Adipocyte (in vitro differentiated cells): Measurements from ENCODE around the gene MAN1C1.

Experiments
- DNase-seq: peaks from one replicate; pipeline ENCODE4 v3.0.0-alpha.2; 2015; ENCODE audit warnings: low read depth
- H3K27me3 ChIP-seq: replicated peaks from 2 replicates; pipeline ENCODE4 v1.7.0; 2013; ENCODE audit warnings: mild to moderate bottlenecking, low read length, moderate library complexity; ENCODE audit not compliant: control insufficient read depth, insufficient read depth
- H3K36me3 ChIP-seq: 2 replicates; pipeline ENCODE4 v1.7.0; 2013; ENCODE audit warnings: low read length, mild to moderate bottlenecking, moderate library complexity; ENCODE audit not compliant: control insufficient read depth, insufficient read depth, severe bottlenecking
- H3K4me1 ChIP-seq: 2 replicates; pipeline ENCODE4 v1.7.0; 2013; ENCODE audit warnings: mild to moderate bottlenecking, low read length, moderate library complexity; ENCODE audit not compliant: control insufficient read depth, insufficient read depth
- H3K4me3 ChIP-seq: 2 replicates; pipeline ENCODE4 v1.7.0; 2013; ENCODE audit warnings: mild to moderate bottlenecking, low read length, moderate library complexity
- H3K9ac ChIP-seq: 2 replicates; pipeline ENCODE4 v1.7.0; 2013; ENCODE audit warnings: mild to moderate bottlenecking, low read length, moderate library complexity
- H3K9me3 ChIP-seq: 2 replicates; pipeline ENCODE4 v1.7.0; 2013; ENCODE audit warnings: mild to moderate bottlenecking, low read length, moderate library complexity; ENCODE audit not compliant: control insufficient read depth

Gene MAN1C1

DNA sequence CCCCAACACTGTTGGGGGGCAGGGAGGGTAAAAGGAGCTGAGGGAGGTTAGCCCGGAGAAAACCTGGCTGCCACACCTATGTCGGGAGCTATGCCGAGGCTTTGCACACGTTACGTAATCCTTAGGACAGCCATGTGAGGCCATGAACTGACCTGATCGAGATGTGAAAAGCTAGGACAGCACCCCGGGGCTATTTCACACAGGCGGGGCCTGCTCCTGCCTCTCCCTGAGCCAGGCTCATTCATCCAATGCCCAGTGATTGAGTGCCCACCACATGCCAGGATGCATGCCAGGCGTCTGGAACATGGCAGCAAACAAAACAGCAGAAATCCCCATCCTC, 43.0 kb upstream of the MAN1C1 start:
- no peaks in the 10 kb centered on the region for H3K9me3 ChIP-seq
- peaks cover 10% of the 10 kb centered on the region for H3K4me1 ChIP-seq
- H3K36me3 ChIP-seq, result no peaks in the 10 kb centered on the region
- DNase-seq, result no peak
- peaks cover 7% of the 10 kb centered on the region for H3K27me3 ChIP-seq
- no peak overlapping the region for H3K4me3 ChIP-seq
- no peak overlapping the region for H3K9ac ChIP-seq

DNA sequence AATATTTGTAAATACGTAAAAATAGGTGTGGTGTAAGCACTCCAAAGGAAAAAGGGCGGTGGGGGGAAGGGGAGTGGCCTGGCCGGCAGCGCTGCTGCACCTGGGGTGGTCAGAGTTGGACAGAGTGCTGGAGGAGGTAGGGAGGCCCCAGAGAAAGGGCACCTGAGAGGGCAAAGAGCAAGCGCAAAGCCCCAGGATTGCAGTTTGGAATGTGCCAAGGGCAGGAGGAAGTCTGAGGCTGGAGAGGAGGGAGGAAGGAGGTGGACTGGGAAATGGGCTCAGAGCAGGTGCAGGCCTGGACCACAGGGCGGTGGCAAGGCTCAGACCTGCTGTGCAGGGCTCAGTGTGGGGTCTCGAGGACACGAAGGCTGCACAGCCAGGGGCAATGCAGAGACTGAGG, 42.6 kb upstream of the MAN1C1 start:
- DNase-seq, result no peak
- Histone ChIP-seq H3K9me3 (no peaks in the 10 kb centered on the region), H3K4me3 (no peak overlapping the region), H3K27me3 (peaks cover 7% of the 10 kb centered on the region), H3K36me3 (no peaks in the 10 kb centered on the region), H3K4me1 (peaks cover 6% of the 10 kb centered on the region), H3K9ac (no peak overlapping the region)

GRCh38 chr1:25575191-25575590, 41.4 kb upstream of the MAN1C1 start:
- Histone ChIP-seq H3K27me3 (peaks cover 7% of the 10 kb centered on the region), H3K9me3 (no peaks in the 10 kb centered on the region), H3K9ac (no peak overlapping the region)

DNA sequence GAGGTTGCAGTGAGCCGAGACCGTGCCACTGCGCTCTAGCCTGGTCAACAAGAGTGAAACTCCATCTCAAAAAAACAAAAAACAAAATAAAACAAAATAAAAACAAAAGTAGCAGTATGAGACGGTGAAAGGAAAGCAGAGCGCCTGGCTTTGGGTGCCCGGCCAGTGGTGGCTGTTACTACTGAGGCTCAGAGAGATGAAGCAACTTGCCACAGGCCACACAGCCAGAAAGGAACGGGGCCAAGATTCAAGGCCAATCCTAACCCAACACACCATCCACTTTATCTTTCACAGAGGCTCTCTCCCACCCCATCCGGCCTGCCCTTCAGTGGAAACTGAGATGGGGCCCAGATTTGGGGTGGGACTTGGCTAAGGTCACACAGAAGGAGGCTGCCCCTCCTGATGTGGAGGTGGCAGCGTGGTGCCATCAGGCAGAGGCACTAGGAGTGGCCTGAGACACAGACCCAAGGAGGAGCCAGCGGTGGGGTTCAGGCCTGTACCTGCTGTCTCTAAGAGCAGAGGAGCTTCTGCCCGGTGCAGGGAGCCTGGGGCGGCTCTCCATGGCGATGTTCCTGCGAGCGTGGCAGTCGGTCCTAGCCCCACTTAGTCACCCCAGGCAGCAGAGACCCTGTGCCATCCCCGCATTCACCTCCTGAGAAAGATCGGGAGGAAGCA, 40.0 kb upstream of the MAN1C1 start:
- Histone ChIP-seq H3K4me1 (no peaks in the 10 kb centered on the region), H3K9me3 (no peaks in the 10 kb centered on the region), H3K9ac (no peak overlapping the region), H3K27me3 (peaks cover 7% of the 10 kb centered on the region), H3K36me3 (no peaks in the 10 kb centered on the region), H3K4me3 (no peak overlapping the region)
- DNase-seq, result no peak

More at GRCh38 chr1:25575191-25575590, 41.4 kb upstream of the MAN1C1 start:
- no peaks in the 10 kb centered on the region for H3K4me1 ChIP-seq
- DNase-seq, result no peak
- H3K36me3 ChIP-seq, result no peaks in the 10 kb centered on the region
- H3K4me3 ChIP-seq, result no peak overlapping the region

DNA sequence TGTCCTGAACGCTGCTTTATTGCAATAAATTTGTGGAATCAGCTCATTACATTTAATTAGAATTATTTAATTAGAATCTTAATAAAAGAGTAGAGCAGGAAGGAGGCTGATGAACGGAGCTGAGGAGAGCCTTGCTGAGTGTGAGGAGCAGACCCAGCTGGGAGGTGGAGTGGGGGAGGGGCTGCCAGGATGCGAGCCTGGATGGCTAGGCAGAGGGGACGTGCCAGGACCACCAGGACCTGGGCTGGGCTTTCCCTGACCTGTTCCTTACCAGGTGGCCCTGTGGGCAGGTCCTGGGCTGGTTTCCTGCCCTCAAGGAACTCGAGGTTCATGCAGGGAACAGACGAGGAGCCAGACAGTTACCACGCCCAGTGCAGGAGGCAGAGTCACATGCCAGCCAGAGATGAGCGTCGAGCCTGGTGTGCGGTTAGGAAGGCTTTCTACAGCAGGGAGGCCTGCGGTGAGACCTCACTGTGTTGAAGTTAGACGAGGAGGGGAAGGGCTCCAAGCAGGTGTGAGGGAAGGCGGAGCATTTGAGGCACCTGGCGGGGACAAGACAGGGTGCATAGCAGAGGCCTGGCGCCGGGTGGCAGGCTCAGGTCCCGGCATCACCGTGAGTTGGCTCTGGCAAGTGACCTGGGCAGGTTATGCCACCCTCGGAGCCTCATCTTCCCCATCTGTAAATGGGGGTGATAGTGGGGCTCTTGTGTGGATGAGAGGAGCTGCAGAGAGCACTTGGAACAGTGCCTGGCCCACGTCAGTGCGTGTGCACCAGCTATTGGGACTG, 39.3 kb upstream of the MAN1C1 start:
- H3K4me3 ChIP-seq, result no peak overlapping the region
- H3K27me3 ChIP-seq, result peaks cover 7% of the 10 kb centered on the region
- no peaks in the 10 kb centered on the region for H3K36me3 ChIP-seq
- no peak for DNase-seq
- H3K9me3 ChIP-seq, result no peaks in the 10 kb centered on the region
- no peaks in the 10 kb centered on the region for H3K4me1 ChIP-seq
- no peak overlapping the region for H3K9ac ChIP-seq

DNA sequence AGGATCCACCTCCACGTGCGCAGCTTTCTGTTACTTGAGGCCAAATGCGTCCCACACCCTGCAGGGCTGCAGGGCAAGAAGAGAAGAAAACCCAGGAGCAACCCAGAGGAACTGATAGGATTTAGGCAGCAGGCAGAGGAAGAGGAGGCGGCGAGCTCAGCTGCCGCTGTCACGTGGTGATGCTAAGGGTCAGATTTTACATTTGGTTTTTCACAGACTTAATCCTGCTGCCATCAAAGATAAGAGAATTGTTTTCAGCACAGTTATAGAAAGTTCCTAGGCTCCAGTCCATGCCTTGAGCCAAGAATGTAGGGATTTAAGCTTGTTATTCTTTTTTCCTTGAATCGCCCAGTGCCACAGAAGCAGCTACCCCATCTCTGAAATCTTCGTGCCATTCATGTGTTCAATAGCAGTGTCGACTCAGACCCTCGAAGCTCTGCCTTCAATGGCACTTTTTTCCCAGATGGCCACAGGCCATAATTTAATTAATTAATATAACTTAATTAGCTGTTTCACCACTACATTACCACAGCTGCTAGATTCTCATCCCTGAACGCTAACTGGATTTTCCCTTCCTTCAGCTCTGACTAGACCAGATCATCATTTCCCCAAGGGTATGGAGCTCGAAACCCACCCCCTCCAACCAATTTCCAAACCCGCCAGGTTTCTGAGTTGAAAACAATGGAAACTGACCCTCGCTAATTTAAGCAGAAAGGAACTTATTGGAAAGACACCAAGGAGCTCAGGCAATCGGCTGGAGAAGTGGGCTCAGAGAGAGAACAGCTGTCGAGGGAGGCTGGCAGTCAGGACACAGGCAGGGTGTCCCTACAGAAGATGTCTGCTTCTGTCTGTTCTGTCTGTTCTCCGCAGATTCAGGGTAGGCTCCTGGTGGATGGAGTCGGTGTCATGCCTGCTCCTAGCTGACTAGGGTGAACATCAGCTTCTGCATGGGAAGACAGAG, 37.0 kb upstream of the MAN1C1 start:
- no peak overlapping the region for H3K4me3 ChIP-seq
- H3K27me3 ChIP-seq, result peaks cover 7% of the 10 kb centered on the region
- no peaks in the 10 kb centered on the region for H3K4me1 ChIP-seq
- no peaks in the 10 kb centered on the region for H3K36me3 ChIP-seq
- no peaks in the 10 kb centered on the region for H3K9me3 ChIP-seq
- DNase-seq, result no peak
- no peak overlapping the region for H3K9ac ChIP-seq

- H3K9ac ChIP-seq, result no peak overlapping the region
Measured at GRCh38 chr1:25580927-25581326, 35.7 kb upstream of the MAN1C1 start.

DNA sequence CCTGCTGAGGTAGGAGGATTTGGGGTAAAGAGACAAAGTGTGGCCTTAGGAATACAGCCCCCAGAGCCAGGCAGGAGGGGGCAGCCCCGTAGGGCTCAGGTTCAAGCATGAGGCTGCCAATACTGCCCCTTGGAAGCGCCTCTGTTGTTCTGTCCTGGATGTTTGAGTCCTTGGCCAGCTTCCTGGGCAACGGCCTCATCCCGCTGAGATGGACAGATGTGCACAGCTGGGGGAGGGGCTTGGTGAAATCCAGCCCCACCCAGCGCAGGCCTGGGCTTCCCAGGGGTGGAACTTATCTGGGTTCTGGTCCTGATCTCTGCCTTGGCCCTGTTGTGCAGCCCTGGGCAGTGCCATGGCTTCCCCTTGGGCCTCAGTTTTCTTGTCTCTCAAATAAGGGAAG, 34.8 kb upstream of the MAN1C1 start:
- Histone ChIP-seq H3K4me1 (no peaks in the 10 kb centered on the region), H3K36me3 (no peaks in the 10 kb centered on the region), H3K4me3 (no peak overlapping the region), H3K9ac (no peak overlapping the region), H3K27me3 (peaks cover 4% of the 10 kb centered on the region), H3K9me3 (no peaks in the 10 kb centered on the region)
- DNase-seq, result no peak

More at GRCh38 chr1:25580927-25581326, 35.7 kb upstream of the MAN1C1 start:
- no peak for DNase-seq
- Histone ChIP-seq H3K27me3 (peaks cover 4% of the 10 kb centered on the region), H3K36me3 (no peaks in the 10 kb centered on the region), H3K9me3 (no peaks in the 10 kb centered on the region), H3K4me3 (no peak overlapping the region), H3K4me1 (no peaks in the 10 kb centered on the region)

- Histone ChIP-seq H3K4me1 (no peaks in the 10 kb centered on the region), H3K9me3 (no peaks in the 10 kb centered on the region), H3K27me3 (no peaks in the 10 kb centered on the region), H3K36me3 (no peaks in the 10 kb centered on the region), H3K4me3 (no peak overlapping the region), H3K9ac (no peak overlapping the region)
- no peak for DNase-seq
Measured at GRCh38 chr1:25583519-25584370, 32.8 kb upstream of the MAN1C1 start.

GRCh38 chr1:25586181-25586588, 30.4 kb upstream of the MAN1C1 start:
- DNase-seq, result no peak
- no peaks in the 10 kb centered on the region for H3K36me3 ChIP-seq
- peaks cover 12% of the 10 kb centered on the region for H3K4me1 ChIP-seq
- H3K9me3 ChIP-seq, result no peaks in the 10 kb centered on the region
- H3K27me3 ChIP-seq, result no peaks in the 10 kb centered on the region
- no peak overlapping the region for H3K4me3 ChIP-seq
- H3K9ac ChIP-seq, result no peak overlapping the region
